GM08714 (cell line): ENCODE data around the gene SPOPL.
"Not testable (repeated sequence)": the region's sequence is repeated elsewhere in the genome, so short reads cannot be mapped to it uniquely, and the experiment has no call there.

Experiments used
- H3K4me3 ChIP-seq: fragments of 200-500 bp; sonication (Bioruptor generic); 2 replicates; pipeline ENCODE4 v1.5.1; 2014; ENCODE audit warnings: mild to moderate bottlenecking, low read length, inconsistent platforms
- ZNF274 ChIP-seq: IDR thresholded peaks from 2 replicates; pipeline ENCODE4 v1.6.1; 2012; ENCODE audit warnings: mild to moderate bottlenecking, low read depth, low read length

SPOPL gene

GRCh38 chr2:138502255-138503086 is 901 bp downstream of the SPOPL start:
- TF ChIP-seq ZNF274 = no peak
- peak overlapping the region; percentile 95 for H3K4me3 ChIP-seq

GRCh38 chr2:138503087-138503442 is 1.5 kb downstream of the SPOPL start:
- H3K4me3 ChIP-seq = peak overlapping the region; percentile 95
- no peak for TF ChIP-seq ZNF274

DNA sequence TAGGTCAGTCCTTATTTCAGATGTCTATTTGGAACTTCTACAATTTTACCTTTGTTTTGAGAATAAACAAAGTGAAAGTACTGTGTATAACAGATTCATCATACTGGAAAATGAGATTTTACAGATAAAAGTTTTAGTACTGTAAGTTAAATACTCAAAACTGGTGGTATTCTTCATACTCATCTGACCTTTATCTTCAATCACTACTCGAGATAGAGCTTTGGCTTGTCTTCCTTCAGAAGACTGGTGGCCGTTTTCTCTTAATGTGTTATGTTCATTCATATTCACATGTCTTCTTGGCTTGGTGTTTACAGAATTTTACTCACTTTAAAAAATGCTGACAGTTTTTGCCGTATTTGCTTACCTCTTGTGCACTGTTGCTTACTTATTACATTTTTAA is 2.1 kb downstream of the SPOPL start:
- H3K4me3 ChIP-seq = peak overlapping the region; percentile 95; the same call in 1 of the 2 replicates
- TF ChIP-seq ZNF274 = no peak

DNA sequence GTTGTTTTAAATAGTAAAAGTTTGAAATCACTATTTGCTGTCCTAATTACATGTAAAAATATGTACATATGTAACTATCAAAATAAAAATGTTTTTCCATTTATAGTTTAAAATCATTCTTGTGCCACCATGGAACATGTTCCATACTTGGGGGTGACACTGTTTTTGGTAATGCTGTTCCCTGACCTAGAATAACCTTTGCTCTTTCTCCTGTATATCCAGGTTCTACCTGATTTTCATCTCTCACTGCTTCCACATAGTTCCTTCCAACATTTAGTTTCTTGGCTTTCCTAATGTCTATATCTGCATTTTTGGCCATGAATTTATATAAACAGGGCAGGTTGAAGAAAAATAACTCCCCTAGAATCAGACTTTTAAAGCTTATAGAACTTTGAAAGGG is 2.5 kb downstream of the SPOPL start:
- no peak for TF ChIP-seq ZNF274
- peak overlapping the region; percentile 95; the same call in 1 of the 2 replicates for H3K4me3 ChIP-seq

GRCh38 chr2:138504546-138505235 is 3.1 kb downstream of the SPOPL start:
- TF ChIP-seq ZNF274 = no peak
- H3K4me3 ChIP-seq = peak overlapping the region; percentile 95; the same call in 1 of the 2 replicates

DNA sequence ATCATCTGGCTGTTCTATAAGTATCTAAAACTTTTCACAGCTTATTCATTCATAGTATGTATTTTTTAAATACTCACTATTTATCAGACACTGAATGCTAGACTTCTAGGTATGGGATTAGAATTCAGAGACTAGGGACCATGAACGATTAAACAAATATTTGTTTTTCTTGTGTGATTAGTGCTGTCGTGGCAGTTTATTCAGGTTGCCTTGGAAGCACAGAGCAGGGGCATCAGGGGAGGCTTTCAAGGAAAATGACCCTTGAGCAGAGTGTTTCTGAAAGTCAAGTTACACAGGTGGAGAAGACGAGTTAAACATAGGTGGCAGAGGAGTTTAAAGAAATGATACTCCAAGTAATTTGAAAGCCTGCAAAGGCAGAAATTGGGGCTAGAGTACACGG is 5.7 kb downstream of the SPOPL start:
- no peak for TF ChIP-seq ZNF274
- H3K4me3 ChIP-seq = no peak overlapping the region

DNA sequence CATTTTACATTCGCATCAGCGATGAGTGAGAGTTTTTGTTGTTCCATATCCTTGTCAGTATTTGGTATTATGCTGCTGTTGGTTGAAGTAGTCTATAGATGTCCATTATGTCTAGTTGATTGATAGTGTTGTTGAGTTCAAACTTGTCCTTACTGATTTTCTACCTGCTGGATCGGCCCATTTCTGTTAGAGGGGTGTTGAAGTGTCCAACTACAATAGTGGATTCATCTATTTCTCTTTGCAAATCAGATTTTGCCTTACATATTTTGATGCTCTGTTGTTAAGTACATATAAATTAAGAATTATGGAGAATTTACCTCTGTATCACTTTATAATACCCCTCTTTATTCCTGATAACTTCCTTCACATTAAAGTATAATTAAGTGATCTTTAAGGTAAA is 8.7 kb downstream of the SPOPL start:
- H3K4me3 ChIP-seq = no peak overlapping the region
- TF ChIP-seq ZNF274 = no peak

GRCh38 chr2:138512672-138513071 is 11.1 kb downstream of the SPOPL start:
- no peak overlapping the region for H3K4me3 ChIP-seq
- no peak for TF ChIP-seq ZNF274

DNA sequence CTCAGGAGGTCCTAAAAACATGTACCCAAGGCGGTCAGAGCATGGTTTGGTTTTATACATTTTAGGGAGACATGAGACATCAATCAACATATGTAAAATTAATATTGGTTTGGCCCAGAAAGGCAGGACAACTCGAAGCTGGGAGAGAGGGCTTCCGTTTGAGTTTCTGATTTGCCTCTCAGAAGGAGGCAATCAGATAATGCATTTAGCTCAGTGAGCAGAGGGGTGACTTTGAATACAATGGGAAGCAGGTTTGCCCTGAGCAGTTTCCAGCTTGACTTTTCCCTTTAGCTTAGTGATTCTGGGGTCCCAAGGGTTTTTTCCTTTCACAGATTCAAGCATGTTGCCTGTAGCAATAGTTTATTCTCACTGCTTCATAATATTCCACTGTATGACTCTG is 12.6 kb downstream of the SPOPL start:
- no peak overlapping the region for H3K4me3 ChIP-seq
- TF ChIP-seq ZNF274 = no peak

DNA sequence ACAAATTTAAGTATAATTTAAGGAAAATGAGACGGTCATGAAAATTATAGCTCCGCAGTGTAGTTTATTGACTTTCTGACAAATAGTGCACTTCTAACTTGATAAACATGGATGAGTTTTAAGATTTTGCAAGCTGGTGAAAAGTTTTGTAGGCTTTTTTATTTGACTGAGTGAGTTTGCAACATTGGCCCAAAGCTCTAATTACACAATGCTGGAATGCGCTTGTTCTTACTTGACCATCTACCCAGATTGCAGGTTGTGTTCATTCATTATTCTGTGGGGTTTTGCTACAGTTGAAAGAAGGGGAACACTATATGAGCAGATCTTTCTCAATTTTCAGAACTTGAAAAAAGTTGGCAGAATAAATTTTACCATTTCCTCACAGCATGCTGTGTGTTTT is 13.5 kb downstream of the SPOPL start:
- no peak for TF ChIP-seq ZNF274
- no peak overlapping the region for H3K4me3 ChIP-seq

- TF ChIP-seq ZNF274 = no peak
- H3K4me3 ChIP-seq = no peak overlapping the region
Observed at GRCh38 chr2:138516030-138516704, 14.6 kb downstream of the SPOPL start.

- TF ChIP-seq ZNF274 = no peak
- H3K4me3 ChIP-seq = no peak overlapping the region
Observed at GRCh38 chr2:138518860-138519259, 17.3 kb downstream of the SPOPL start.

DNA sequence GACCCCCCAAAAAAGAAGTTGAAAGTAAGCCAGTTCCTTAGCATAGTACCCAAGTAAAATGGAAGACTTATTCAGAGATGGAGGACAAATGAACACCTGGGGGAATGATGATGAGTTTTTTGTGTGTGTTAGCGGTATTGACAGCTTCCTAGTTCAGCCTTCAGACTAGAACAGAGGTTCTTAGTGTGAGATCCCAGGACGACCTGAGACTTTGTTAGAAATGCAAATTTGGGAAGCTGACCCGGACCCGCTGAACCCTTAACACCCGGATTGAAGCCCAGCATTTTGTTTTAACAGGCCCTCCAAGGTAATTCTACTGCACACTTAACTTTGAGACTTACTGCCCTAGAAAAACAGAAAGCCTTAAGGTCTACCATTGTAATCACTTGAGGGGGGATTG is 20.3 kb downstream of the SPOPL start:
- no peak for TF ChIP-seq ZNF274
- H3K4me3 ChIP-seq = peak overlapping the region; percentile 51

- TF ChIP-seq ZNF274 = no peak
- peak overlapping the region; percentile 34; the same call in 1 of the 2 replicates for H3K4me3 ChIP-seq
Observed at GRCh38 chr2:138522556-138522955, 21.0 kb downstream of the SPOPL start.

- peak overlapping the region; percentile 34 for H3K4me3 ChIP-seq
Observed at GRCh38 chr2:138523018-138523672, 21.6 kb downstream of the SPOPL start.

- not testable (repeated sequence) for H3K4me3 ChIP-seq
Observed at GRCh38 chr2:138523673-138524042, 22.1 kb downstream of the SPOPL start.

GRCh38 chr2:138524353-138524752 is 22.8 kb downstream of the SPOPL start:
- not testable (repeated sequence) for H3K4me3 ChIP-seq
